NCI-H748 (cell line): ENCODE data around the gene SNX32.

Experiments used
- DNase-seq: peaks from one replicate; lab custom pipeline; 2025; ENCODE audit not compliant: unreplicated experiment; lab: John Stamatoyannopoulos, UW

Gene SNX32

DNA sequence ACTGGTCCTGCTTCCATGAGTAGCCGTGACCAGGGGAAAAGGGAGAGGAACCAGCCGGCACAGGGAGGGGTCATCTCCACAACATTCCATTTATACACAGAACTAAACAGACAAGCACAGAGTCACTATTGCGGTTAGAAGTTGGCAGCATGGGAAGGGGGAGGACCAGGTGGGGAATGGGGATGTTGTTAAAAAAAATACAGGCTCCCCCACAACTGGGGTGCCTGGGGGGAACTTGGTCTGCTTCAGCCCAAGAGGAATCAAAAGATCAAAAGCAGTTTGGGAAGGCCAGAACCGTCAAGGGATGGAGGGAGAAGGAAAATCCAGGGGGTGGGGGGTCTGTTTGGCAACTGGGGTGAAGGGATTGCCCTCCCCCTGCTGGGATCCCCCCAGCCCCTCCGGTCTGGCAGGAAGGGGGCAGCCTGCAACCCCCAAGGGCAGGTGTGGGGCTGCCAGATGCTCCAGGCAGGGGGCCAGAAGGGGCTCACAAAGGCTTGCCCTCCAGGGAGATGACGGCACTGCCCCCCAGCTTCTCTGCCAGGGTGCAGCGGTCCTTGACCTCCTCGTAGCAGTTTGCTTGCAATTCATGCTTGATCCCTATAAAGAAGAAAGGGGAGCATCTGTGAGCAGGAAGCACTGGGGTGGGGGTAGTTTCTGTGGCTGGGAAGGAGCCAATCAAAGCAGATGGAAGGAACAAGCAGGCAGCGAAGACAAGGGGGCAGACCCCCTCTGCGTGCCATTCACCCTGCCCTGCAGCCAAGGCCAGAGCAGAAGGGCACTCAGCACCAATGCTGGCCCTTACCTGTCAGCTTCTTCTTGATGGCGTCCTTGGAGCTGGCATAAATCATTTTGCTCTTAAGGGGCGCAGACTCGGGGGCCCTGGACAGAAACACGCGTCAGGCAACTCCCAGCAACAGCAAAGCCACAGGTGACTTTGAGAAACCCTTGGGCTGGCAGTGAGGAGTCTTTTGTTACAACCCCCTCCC is 21.4 kb downstream of the SNX32 start:
- DNase-seq: no peak

DNA sequence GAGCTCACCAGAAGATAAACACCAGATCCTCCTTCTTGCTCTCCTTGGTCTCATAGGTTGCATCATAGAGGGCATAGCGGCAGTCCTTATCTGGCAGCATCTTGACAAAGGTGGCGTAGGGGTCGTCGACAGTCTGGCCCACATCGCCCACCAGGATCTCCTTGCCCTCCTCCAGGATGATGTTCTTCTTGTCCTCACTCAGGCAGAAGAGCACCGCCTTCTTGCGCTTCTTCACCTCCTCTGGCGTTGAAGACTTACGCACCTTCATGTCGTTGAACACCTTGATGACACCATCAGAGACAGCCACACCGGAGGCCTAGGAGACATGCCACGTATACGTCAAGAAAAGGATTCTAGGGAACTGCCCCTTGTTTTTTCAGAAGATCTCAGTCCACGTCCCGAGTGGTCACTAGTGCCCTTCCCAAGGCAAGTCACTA is 22.2 kb downstream of the SNX32 start:
- no peak for DNase-seq

DNA sequence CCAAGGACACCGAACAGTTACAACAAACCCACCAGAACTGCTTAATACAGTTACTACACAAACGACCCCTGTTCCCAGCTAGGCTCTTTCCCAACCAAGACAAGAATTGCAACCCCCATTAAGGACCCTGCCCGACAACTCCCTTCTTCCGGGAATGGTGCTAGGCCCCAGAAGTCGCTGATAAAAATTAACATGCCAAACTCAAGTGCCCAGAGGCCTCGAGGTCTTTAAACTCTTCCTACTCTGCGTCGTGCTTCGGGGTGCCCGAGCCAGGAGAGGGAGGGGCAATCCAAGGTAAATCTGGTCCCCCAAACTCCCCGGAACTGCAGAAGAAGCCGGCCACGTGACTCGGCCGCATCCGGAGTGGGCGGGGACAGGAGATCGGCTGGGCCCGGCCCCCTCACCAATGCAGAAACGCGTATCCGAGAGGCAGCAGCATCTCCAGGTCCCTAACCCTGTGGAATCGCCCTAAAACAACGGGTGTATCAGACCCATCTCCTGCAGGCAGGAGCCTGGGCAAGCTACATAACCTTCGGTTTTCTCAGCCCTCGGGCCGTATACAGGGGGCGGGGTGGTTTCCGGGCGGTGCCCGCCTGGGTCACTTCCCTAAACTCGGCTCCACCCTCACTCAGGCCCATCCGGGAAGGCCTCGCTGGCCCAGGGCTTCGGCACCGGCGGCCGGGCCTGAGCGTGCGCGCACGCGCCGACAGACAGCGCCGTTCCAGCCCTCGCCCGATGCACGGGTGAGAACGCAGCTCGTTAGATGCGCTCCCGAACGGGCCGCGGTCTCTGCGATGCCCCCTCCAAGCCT is 23.1 kb downstream of the SNX32 start:
- peak; percentile 69 for DNase-seq

DNA sequence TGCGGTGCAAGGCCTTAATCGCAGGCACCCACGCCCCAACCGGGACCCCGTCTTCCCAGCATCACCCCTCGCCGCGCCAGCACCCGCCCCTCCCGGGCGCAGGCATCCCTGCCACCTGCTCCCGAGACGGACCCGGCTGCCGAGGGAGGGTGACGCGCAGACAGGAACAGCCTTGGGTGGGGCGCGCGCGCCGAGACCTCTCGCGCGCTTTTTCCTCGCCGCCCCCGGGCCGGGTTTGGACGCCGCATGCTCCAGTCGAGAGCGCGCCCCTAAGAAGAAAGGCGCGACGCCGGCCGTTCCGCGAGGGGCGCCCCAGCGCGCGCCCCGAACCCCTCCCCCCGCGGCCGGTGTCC is 23.7 kb downstream of the SNX32 start:
- DNase-seq: peak; percentile 76

DNA sequence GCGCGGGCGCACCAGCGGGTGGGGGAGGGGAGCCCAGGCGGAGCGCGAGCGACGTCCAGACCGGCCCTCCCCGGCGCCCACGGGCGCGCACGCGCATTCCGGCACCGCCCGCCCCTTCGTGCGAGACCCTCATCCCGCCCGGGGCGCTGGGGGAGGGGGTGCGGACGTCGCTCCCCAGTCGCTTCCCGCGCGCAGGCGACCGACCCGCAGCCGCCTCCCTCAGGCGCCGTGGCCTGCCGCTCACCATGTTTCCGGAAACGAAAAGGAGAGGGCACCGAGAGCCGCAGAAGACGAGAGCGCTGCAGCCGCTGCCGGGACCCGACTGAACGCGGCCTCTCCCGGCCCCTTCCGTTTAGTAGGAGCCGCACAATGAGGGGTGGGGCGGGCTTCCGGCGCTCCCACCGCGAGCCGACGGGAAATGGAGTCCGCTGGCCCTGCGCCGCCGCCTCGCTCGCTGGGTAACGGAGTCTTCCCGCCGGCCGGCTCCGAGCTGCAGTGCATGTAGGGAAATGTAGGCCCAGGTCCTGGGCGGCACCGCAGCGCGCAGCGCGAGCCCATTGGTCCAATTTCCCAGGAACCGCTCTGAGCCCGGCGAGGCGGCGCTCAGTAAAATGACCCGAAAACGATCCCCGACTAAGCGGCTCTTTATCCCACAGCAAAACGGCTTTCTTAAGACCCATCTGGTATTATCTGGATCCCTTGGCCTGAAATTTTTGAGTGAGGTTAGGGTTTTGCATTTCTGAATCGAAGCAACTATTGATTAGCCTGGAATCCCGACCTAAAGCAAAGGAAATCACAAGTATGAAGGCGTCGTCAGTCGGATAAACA is 24.3 kb downstream of the SNX32 start, which contains the start of gene CFL1:
CFL1 (minus strand) TSS at position 328 of the 828 bp plus-strand sequence; CDS start at position 247, 81 bp downstream.
- peak; percentile 98 for DNase-seq

DNA sequence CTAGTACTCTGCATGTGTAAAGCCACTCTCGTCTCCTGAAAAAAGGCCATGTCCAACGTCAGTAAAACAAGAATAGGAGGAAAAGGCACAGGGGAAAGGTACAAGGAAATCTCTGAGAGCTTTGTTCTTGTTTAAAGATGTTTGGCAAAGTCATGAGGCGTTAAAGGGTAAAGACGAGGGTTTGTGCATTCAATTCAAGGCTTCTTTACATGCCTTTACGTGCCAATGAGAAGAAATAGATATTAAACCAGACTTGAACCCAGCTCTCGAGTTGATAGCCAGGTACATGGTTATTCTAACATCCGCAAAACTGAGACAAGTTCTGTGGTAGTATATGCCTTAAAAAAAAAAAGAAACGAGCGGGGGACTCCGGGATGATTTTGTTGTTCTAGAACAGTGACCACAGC is 24.9 kb downstream of the SNX32 start:
- peak; percentile 65 for DNase-seq

DNA sequence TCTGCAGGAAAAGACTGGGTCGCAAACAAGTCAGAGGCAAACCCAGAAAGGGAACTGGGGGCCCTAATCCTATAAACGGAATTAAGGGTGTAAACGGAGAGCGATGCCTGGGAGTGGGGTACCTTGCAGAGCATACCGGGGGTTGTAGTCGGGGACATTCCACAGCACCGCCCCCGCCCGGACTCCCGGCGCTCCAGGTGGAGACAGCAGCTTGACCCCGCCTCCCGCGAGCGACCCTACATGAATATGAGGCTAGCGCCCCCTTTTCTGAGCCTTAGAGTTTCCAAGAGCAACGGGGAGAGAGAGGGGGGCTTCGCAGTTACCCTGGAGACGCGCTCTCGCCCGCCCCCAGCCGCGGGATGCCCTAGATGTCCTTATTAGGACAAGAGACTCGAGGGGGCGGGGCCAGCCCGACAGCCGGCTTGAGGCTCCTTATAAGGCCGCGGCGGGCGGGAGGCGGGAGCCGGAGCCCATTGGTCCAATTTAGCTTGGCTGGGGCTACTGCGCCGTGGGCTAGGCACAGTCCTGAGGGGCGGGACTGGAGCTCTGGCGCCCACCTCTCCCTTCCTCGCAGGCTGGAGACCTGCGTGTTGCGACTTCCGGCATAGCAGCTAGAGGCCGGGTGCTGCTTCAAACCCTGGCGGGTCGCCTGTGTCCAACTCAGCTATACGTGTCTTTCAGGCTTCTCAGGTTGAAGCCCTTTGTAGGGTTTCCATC is 25.5 kb downstream of the SNX32 start:
- peak; percentile 99 for DNase-seq

DNA sequence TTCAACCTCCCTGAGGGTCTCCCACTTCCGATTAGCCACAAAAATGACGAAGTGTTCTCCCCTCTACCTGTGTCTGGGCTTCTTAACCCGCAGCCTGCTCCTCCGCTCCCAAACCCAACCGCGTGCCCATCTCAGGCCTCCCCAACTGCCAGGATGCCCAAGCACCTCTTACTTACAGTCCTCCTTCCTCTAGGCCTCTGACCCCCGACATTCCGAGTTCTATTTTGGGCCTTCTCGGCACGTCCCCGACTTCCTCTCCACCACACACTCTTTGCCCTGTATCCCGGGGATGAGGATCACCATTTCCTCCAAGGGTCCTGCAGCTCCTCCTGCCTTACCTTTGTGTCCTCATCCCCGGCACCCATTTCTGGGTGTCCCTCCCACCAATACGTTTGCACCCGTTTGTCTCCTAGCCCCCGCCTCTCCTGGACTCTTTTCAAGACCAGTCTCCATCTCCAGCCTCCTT is 26.1 kb downstream of the SNX32 start:
- no peak for DNase-seq

DNA sequence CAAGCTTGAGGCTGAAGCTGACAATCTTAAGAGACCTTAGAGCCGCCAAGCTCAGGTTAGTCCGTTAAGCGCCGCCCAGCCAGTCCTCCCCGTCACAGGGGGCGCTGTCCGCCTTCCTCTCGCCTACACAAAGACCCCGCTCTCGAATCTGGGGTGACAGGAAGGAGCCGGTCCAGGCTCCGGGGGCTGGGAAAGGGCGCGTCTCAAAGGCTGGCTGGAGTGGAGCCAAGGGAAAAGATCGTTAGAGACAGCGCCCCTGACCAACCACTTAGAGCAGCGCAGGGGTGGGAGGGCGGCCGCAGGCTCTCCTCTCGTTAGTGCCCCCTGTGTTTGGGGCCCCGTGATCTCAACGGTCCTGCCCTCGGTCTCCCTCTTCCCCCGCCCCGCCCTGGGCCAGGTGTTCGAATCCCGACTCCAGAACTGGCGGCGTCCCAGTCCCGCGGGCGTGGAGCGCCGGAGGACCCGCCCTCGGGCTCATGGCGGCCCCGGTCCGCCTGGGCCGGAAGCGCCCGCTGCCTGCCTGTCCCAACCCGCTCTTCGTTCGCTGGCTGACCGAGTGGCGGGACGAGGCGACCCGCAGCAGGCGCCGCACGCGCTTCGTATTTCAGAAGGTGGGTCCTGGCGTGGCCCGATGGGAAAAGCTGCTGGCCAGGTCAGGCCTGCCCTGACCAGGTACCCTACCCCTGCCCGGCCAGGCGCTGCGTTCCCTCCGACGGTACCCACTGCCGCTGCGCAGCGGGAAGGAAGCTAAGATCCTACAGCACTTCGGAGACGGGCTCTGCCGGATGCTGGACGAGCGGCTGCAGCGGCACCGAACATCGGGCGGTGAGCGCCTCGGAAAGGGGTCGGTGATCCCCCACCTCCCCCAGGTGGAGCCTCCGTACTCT is 26.8 kb downstream of the SNX32 start, which contains the start of gene MUS81:
MUS81 (plus strand) TSS at position 156 of the 887 bp plus-strand sequence; CDS start at position 477, 321 bp downstream.
- peak; percentile 98 for DNase-seq

DNA sequence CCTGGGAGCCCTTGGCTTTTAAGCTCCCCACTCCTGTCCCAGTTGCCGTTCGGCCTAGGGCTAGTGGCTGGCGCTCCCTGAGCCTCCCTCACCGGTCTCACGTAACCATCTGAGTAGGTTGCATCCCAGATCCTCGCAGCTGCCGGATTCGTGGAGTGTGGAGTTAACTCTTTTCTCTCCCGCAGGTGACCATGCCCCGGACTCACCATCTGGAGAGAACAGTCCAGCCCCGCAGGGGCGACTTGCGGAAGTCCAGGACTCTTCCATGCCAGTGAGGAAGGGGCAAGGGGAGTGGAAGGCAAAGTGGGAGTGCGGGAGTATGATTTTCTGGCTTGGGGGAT is 27.4 kb downstream of the SNX32 start:
- DNase-seq: peak; percentile 56

DNA sequence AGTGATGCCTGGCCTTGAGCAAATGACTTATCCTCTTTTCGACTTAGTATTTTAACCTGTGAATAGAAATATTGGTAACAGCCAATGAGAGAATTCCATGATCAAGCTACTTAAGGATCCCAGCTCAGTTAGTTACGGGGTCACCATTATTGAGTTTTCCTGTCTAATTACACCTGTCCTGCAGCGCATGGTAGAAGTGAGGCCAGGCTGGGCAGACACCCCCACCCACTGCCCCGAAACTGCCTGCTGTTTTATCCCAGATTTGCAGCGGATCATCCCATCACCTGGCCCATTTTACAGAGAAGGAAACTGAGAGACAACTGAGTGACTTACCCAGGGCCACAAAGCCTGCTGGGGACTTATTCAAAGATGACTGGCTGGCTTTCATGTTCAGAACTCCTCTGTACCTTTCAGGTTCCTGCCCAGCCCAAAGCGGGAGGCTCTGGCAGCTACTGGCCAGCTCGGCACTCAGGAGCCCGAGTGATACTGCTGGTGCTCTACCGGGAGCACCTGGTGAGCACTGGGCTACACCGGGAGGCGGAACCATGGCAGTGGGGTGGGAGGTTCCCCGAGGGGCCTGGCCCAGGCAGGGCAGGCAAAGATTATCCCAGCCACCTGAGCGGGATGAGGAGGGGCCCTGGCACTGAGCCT is 27.9 kb downstream of the SNX32 start:
- no peak for DNase-seq

DNA sequence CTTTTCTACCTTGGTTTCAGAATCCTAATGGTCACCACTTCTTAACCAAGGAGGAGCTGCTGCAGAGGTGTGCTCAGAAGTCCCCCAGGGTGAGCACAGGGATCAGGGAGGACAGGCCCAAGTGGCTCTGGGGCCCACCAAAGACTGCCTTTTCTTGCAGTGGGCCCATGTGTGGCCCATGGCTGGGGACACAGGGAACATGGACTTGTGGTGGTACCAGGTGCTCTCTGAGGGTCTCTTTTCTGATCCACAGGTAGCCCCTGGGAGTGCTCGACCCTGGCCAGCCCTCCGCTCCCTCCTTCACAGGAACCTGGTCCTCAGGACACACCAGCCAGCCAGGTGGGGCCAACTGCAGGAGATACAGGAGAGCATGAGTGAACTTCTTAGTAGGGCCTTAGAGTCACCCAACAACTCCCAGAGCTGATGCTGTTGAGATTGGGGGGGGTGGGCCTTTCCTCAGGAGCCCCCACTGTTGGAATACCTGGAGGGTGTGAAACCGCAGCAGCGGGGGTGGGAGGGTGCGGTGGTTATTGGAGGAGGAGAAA is 28.5 kb downstream of the SNX32 start:
- no peak for DNase-seq

DNA sequence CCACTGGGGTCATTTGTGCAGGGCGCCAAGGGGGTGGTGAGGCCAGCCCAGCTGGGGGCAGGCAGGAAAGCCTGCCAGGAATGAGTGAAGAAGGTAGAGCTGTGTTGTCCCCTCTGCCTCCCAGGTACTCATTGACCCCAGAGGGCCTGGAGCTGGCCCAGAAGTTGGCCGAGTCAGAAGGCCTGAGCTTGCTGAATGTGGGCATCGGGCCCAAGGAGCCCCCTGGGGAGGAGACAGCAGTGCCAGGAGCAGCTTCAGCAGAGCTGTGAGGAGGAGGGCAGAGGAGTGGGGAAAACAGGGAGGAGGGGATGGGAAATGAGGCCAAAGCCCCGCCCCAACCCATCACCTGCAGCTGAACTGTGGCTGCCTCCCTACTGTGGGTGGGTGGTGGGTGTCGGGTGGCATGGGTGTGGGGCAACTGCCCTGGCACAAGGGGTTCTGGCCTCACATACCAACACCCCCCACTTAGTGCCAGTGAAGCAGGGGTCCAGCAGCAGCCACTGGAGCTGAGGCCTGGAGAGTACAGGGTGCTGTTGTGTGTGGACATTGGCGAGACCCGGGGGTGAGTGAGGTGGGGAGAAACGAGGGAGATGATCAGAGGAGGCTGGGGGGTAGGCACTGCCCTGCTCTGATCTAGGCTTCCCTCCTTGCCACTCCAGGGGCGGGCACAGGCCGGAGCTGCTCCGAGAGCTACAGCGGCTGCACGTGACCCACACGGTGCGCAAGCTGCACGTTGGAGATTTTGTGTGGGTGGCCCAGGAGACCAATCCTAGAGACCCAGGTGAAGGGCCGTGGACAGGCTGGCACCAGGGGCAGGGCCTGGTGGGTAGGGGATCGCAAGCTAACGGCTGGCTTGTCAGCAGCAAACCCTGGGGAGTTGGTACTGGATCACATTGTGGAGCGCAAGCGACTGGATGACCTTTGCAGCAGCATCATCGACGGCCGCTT is 29.5 kb downstream of the SNX32 start:
- DNase-seq: no peak

DNA sequence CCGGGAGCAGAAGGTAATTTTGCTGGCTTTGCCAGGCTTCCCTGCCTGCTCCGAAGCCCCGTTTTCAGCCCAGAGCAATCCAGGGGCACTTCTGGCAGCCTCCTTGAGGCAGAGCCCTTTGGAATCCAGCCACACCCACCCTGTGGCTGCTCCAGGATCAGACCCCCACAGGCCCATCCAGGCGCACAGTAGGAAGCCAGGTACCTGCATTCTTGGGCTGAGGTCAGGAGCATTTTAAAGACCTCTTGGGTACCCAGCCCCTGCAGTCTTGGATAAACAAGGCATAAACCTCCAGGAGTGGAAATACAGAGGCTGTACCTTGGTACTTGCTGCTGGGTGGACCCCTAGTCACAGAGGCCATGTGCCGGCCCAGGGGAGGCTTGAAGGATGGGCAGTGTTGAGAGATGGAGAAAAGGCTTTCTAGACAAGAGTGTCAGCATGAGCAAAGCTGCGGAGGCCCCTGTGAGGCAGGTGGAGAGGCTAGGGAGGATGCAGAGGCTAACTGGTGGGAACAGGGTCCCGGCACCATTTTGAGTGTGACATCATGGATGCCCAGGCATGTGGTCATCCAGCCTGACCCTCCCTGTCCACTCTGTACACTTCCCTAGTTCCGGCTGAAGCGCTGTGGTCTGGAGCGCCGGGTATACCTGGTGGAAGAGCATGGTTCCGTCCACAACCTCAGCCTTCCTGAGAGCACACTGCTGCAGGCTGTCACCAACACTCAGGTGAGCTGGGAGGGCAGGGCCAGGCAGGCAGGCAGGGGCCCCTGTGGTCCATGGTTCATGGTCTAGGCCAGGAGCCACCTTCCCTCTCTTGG is 30.3 kb downstream of the SNX32 start:
- no peak for DNase-seq

DNA sequence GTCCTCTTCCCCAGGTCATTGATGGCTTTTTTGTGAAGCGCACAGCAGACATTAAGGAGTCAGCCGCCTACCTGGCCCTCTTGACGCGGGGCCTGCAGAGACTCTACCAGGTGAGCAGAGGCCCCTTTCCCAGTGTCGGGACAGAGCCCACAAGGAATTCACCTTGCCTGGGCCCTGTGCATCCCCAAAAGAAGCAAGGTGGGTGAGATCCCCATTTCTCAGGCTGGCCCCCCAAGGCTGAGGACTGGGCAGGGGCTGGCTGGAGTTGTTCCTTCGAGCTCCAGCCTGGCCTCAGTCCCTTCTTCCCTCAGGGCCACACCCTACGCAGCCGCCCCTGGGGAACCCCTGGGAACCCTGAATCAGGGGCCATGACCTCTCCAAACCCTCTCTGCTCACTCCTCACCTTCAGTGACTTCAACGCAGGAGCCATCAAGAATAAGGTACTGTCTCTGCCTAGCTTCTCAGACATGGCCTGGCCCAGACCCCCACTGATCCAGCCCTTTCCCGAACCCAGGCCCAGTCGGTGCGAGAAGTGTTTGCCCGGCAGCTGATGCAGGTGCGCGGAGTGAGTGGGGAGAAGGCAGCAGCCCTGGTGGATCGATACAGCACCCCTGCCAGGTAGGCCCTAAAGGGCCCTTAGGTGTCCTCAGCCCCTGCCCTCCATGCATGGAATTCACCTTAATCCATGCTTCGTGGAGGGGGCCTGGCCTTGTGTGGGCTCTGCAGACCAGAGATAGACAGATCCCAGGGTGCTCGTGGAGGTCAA is 31.1 kb downstream of the SNX32 start:
- DNase-seq: no peak
